Stimulated activated naive CD4-positive, alpha-beta T cell treated with Interleukin-2 at 50 U/mL for 16 hours (primary cell): ENCODE data around the gene KLC3.

ENCODE experiments used
- DNase-seq: peaks from one replicate; lab custom pipeline; 2025; lab: John Stamatoyannopoulos, UW

Gene KLC3

GRCh38 chr19:45349126-45349415 lies 8.5 kb downstream of the KLC3 start:
- DNase-seq: no peak

GRCh38 chr19:45349430-45349941 lies 8.9 kb downstream of the KLC3 start:
- no peak for DNase-seq

DNA sequence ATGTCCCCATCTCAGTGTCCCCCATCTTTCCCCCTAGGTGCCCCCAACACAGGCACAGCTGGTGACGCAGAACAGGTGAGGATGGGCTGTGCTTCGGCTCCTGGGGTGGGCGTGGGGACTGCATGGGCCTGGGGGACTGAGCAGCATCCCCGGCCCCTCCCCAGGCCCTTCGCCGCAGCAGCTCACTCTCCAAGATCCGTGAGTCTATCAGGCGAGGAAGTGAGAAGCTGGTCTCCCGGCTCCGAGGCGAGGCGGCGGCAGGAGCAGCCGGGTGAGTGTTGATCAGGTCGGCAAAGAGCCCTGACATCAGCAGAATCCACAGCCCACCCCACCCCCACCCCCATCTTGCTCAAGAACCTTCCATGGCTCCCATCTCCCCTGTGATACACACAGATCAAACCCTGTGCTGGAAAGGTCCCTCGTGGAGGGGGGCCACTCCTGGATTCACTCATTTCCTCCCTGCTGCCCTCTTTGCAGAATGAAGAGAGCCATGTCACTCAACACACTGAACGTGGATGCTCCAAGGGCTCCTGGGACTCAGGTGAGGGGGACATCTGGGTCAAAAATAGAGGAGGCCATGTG lies 10.0 kb downstream of the KLC3 start:
- DNase-seq: no peak

- DNase-seq: no peak
Measured at GRCh38 chr19:45351401-45351952, 10.9 kb downstream of the KLC3 start.

DNA sequence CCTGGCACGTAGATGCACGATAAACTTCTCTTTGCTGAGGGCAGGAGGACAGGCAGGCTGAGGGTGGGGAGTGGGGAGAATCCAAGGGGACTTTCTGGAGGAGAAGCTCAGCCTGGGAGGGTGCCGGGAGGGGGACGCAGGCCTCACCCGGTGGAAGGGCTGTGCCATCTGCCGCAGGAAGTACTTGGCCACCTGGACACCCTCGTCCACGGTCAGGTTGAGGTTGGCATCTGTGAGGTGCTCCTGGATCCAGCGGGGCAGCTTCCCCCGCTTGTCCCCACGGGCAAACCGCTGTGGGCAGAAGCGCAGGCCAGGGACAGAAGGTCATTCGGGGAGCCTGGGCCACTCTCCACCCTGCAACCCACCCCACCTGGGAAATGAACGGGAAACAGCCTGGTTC lies 11.5 kb downstream of the KLC3 start:
- DNase-seq: no peak

DNA sequence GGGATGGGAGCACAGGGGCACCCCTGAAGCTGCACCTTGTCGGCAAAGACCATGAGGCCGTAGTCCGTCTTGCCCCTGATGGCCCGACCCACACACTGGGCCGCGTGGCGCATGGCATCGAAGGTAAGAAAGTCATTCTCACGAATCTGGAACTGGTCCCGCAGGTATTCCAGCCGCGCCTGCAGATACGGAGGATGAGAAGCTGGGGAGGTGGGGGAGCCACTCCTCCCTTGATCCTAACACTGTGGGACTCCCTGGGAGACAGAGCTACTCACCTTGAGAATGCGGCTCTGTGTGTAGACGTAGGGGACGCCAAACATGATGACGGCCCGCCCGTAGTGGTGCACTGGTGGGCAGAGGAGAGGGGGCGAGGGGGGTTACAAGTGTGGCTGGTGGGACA lies 11.9 kb downstream of the KLC3 start:
- no peak for DNase-seq

DNA sequence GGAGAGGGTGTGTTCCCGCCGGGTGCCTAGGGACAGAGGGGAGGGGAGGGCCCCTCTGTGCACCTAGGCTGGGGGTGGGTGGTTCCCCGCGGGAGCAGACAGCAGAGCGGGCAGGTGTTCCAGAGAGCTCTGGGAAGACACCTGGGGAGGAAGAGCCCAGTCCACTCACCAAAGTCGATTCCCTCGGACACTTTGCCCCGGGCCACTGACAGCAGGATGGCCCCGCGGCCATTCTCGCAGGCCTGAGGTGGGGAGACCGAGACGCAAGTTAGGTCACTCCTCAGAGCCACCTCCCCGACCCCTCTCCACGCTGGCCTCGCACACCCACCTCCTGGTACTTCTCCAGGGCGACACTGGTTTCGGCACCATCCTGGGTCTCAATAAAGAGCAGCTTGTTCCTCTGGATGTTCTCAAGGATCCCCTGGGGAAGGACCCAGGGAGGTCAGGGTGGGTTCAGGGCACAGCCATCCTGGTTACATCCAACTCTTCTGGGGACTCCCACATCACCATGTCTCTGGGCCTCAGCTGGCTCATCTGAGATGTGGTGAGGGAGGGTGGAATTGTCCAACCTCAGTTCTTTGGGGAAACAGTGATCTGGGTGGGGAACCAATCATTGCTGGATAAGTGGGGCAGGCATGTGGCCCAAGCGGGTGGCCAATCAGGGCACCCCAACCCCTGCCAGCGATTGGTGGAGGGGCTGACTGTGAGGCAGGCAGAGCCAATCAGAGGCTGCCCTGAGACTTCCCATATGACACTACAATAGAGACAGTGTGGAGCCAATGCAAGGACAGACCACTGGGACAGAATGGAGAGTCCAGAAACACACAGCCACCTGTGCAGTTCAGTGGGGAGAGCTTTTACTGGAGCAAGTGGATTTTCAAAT lies 12.6 kb downstream of the KLC3 start:
- DNase-seq: no peak

DNA sequence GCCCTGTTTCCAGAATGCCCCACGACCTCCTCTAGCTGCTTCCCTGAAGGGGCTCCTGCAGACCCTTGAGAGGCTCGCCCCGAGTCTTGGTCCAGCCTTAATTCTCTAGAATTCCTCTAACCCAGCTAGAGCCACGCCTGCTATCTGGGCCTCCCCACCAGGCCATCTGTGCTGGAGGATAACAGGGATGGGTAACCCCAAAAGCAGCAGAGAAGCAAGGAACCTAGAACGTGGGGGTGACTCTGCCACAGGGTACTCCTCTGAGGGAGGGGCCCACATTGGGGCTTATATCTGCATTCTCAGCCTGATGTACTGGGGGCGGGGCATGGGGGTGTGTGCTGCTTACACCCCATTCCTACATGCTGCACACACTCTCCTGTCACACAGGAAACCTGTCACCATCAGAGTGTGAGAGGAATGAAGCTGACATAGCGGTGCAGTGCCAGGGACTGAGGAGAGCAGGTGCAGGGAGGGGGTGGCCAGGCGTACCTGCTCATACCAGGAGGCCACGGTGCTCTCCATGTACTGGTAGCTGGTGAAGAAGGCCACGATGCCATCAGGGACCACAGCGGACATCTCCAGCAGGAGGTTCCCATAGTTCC lies 13.8 kb downstream of the KLC3 start:
- no peak for DNase-seq

GRCh38 chr19:45355402-45355801 lies 14.9 kb downstream of the KLC3 start:
- DNase-seq: no peak

DNA sequence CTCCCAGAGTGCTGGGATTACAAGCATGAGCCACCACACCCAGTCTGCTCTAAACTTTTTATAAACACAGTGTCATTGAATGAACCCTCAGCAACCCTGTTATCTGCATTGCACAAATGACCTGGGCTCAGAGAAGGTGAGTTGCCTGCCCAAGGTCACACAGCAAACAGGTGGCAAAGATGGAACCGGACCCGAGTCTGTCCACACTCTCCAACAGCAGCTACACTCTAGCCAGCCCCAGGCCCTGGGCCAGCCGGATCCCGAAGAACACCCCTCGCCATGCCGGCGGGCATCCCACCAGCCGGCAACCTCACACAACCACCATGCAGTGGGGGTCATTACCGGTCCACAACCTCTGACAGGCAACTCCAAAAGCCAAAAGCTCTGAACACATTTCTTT lies 15.4 kb downstream of the KLC3 start:
- DNase-seq: no peak

GRCh38 chr19:45356760-45357444 lies 16.4 kb downstream of the KLC3 start:
- DNase-seq: no peak

DNA sequence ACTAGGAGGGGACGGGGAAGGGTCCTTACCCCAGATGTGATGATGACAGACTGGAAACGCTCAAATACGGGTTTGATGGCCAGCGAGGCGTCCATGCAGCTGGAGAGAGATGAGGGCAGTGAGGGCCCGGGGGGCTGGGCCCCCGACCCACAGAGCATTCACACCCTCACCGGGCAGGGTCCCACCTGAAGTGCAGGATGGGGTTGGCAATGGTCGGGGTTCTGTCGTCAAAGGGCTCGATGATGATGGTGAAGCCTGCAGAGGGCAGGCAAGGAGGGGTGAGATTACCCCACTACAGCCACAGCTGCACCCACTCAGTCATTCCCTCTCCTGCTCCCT lies 16.9 kb downstream of the KLC3 start:
- DNase-seq: no peak

DNA sequence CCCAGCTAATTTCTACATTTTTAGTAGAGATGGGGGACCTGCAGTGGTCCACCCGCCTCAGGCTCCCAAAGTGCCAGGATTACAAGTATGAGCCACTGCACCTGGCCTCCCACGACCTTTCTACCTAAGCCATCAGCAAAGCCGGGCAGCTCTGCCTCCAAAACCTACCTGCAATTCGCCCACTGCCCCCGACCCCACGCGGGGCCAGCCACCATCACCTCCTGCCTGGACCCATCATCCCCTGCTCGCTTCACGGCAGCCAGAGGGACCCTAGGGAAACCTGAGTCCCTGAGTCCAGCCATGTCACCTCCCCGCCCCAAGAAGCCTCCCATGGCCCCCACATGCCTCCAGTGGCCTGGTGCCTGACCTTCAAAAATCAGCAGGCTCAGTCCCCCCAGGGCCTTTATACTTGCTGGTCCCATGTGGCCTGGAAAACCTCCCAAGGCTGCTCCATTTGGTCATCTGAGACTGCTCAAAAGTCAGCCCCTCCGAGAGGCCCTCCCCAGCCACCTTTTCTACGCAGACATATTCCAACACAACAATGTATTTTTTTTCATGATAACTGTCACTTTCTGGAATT lies 17.8 kb downstream of the KLC3 start:
- no peak for DNase-seq

- DNase-seq: no peak
Measured at GRCh38 chr19:45361608-45362007, 21.1 kb downstream of the KLC3 start.

DNA sequence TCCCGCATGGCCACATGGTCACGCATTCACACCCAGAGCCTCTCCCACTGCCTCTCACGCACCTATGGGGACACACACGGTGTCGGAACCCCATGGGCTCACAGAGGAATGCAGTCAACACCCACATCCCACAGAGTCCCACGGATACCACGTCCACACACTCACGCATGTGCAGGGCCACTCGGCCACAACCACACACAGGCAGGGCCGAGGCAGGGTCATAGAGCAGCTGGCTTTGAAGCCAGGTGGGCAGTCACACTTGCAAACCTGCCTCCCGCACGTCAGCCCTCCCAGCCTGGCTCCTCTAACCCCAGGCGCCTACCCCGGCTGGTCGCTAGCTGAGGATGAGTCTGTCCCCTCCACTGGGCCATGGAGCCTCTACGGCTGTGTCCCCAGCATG lies 21.7 kb downstream of the KLC3 start:
- no peak for DNase-seq

DNA sequence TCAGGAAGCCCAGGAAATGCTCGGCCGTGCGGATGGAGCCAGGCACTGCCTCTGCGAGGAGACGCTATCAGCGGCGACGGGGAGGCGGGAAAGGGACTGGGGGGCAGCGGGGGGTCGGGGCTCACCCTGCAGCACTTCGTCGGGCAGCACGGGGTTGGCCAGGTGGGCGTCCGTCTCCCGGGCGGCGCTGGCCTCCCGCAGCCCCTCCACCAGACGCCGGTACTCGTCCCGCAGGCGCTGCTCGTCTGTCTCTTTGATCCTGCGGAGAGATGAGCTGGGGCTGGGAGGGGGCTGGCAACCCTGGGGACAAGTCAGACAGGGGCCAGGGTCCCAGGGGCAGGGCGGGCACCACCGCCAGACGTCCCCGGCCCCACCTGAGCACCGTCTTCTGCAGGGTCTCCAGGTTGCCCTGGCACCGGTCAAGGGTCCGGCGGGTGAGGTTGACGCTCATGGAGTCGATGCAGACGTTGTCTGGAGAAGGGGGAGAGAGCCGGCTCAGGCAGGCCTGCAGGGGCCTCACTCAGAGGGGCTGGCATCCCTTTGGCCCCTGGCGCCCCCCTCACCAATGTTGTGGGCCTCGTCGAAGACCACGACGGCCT lies 23.4 kb downstream of the KLC3 start:
- no peak for DNase-seq

GRCh38 chr19:45364696-45365095 lies 24.1 kb downstream of the KLC3 start:
- no peak for DNase-seq

DNA sequence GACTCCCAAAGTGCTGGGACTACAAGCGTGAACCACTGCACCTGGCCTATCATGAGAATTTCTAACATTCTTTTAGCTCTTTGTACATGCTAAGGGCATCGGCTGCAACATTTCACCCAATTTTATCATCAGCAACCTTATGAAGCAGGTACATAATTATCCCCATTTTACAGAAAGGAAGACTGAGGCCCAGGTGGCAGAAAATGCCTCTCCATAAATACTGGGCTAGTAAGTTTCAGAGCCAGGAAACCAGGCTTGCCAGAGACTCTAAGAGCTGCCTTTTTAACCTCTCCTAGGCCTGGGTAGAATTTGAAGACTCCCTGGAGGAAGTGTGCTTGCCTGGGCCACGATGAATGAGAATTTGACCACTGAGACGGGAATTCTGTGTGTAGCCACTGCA lies 27.6 kb downstream of the KLC3 start:
- no peak for DNase-seq

DNA sequence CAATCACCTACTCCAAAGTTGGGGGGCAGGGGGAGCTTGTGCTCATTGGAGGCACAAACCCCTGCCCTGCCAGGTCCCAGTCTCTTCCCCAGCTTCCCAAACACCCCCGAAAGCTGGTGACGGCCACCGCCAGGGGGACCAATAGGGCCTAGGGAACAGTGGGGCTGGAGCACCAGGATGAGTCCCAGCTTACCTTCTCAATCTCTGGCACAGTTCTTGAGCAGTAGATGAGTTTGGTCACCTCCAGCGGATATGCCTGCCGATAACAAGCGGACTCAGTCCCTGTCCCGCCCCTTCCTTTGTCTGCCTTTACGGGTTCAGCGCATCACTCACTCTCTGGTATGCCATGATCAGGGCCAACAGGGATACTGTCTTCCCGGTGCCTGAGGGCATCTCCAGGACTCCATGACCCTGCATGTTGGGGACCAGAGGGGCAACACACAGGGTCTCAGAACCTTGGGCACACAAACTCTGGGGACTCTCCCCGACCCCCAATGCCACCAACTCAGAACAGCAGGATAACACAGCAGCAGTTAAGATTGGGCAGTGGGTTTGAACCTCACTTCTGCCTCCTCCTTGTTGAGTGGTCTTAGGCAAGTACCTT lies 28.3 kb downstream of the KLC3 start:
- DNase-seq: no peak

GRCh38 chr19:45370410-45371204 lies 30.1 kb downstream of the KLC3 start, which contains the start of gene ERCC2:
Gene ERCC2 (minus strand): TSS chr19:45370573. CDS start chr19:45370540, 33 bp downstream.
- DNase-seq: peak; percentile 99
